HEK293T (cell line): Measurements from ENCODE around the gene RFX6.

Source experiments
- CTCF ChIA-PET: fragments of 350-600 bp; formaldehyde crosslinking; extraction: SDS; loops from one replicate; lab custom pipeline; 2021; ENCODE audit warnings: antibody characterized with exemption, inconsistent platforms; lab: Yijun Ruan, JAX
- POLR2A ChIA-PET: fragments of 350-600 bp; formaldehyde crosslinking; extraction: SDS; loops from one replicate; lab custom pipeline; 2020; ENCODE audit warnings: antibody characterized with exemption, inconsistent platforms; lab: Yijun Ruan, JAX
- DNase-seq: peaks from one replicate; pipeline ENCODE4 v3.0.0; 2012; ENCODE audit warnings: mixed read lengths; ENCODE audit errors: extremely low spot score
- ARNT ChIP-seq: fragments of 450-650 bp; IDR thresholded peaks from 2 replicates; pipeline ENCODE4 v1.6.1; 2017; ENCODE audit warnings: mild to moderate bottlenecking
- BHLHE40 ChIP-seq: fragments of 450-650 bp; IDR thresholded peaks from 2 replicates; pipeline ENCODE4 v1.6.1; 2016; ENCODE audit warnings: mild to moderate bottlenecking, moderate library complexity, borderline replicate concordance
- CTBP1 ChIP-seq: fragments of 450-650 bp; IDR thresholded peaks from 2 replicates; pipeline ENCODE4 v1.6.1; 2016; ENCODE audit warnings: borderline replicate concordance
- ELF4 ChIP-seq: fragments of 450-650 bp; IDR thresholded peaks from 2 replicates; pipeline ENCODE4 v1.6.1; 2017; ENCODE audit warnings: antibody characterized with exemption
- FOXA1 ChIP-seq: fragments of 450-650 bp; IDR thresholded peaks from 2 replicates; pipeline ENCODE4 v1.6.1; 2016; ENCODE audit warnings: mild to moderate bottlenecking
- FOXK2 ChIP-seq: fragments of 450-650 bp; IDR thresholded peaks from 2 replicates; pipeline ENCODE4 v1.6.1; 2016; ENCODE audit warnings: mild to moderate bottlenecking
- FOXM1 ChIP-seq: fragments of 450-650 bp; IDR thresholded peaks from 2 replicates; pipeline ENCODE4 v1.6.1; 2017; ENCODE audit warnings: mild to moderate bottlenecking, borderline replicate concordance
- HDGF ChIP-seq: fragments of 450-650 bp; IDR thresholded peaks from 2 replicates; pipeline ENCODE4 v1.6.1; 2017; ENCODE audit warnings: antibody characterized with exemption, borderline replicate concordance
- L3MBTL2 ChIP-seq: fragments of 450-650 bp; conservative IDR thresholded peaks from 2 replicates; pipeline ENCODE4 v1.6.1; 2016; ENCODE audit warnings: mild to moderate bottlenecking
- LEF1 ChIP-seq: fragments of 450-650 bp; IDR thresholded peaks from 2 replicates; pipeline ENCODE4 v1.6.1; 2017; ENCODE audit warnings: mild to moderate bottlenecking, borderline replicate concordance
- NFRKB ChIP-seq: fragments of 450-650 bp; IDR thresholded peaks from 2 replicates; pipeline ENCODE4 v1.6.1; 2016; ENCODE audit warnings: mild to moderate bottlenecking, moderate library complexity
- SP1 ChIP-seq: fragments of 450-650 bp; IDR thresholded peaks from 2 replicates; pipeline ENCODE4 v1.6.1; 2017
- SUZ12 ChIP-seq: fragments of 450-650 bp; IDR thresholded peaks from 2 replicates; pipeline ENCODE4 v1.6.1; 2016; ENCODE audit warnings: mild to moderate bottlenecking
- TARDBP ChIP-seq: fragments of 450-650 bp; IDR thresholded peaks from 2 replicates; pipeline ENCODE4 v1.6.1; 2016
- ZNF384 ChIP-seq: fragments of 450-650 bp; IDR thresholded peaks from 2 replicates; pipeline ENCODE4 v1.6.1; 2016
- TF ChIP-seq, protein P1 (sequence below): fragments of 450-650 bp; IDR thresholded peaks from 2 replicates; pipeline ENCODE4 v1.6.1; 2016

The RFX6 gene

GRCh38 chr6:116963972-116964371 lies 86.9 kb downstream of the RFX6 start:
- DNase-seq, result no peak
- ChIA-PET POLR2A (interaction anchor here (0.9 kb wide), 1 partner anchor 87 kb away, joined by 3 read pairs; the partner anchor contains the start of gene RFX6), CTCF (interaction anchor here (1.1 kb wide), 1 partner anchor 82 kb away, joined by 3 read pairs; no protein-coding TSS in a partner anchor)
- TF ChIP-seq CTBP1 (no peak), LEF1 (no peak), FOXM1 (no peak), L3MBTL2 (no peak), FOXA1 (no peak), SP1 (no peak), SUZ12 (no peak), NFRKB (no peak), BHLHE40 (no peak), ELF4 (no peak), HDGF (no peak), TARDBP (no peak), ARNT (no peak)
- TF ChIP-seq, protein P1, sequence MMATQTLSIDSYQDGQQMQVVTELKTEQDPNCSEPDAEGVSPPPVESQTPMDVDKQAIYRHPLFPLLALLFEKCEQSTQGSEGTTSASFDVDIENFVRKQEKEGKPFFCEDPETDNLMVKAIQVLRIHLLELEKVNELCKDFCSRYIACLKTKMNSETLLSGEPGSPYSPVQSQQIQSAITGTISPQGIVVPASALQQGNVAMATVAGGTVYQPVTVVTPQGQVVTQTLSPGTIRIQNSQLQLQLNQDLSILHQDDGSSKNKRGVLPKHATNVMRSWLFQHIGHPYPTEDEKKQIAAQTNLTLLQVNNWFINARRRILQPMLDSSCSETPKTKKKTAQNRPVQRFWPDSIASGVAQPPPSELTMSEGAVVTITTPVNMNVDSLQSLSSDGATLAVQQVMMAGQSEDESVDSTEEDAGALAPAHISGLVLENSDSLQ, result no peak

DNA sequence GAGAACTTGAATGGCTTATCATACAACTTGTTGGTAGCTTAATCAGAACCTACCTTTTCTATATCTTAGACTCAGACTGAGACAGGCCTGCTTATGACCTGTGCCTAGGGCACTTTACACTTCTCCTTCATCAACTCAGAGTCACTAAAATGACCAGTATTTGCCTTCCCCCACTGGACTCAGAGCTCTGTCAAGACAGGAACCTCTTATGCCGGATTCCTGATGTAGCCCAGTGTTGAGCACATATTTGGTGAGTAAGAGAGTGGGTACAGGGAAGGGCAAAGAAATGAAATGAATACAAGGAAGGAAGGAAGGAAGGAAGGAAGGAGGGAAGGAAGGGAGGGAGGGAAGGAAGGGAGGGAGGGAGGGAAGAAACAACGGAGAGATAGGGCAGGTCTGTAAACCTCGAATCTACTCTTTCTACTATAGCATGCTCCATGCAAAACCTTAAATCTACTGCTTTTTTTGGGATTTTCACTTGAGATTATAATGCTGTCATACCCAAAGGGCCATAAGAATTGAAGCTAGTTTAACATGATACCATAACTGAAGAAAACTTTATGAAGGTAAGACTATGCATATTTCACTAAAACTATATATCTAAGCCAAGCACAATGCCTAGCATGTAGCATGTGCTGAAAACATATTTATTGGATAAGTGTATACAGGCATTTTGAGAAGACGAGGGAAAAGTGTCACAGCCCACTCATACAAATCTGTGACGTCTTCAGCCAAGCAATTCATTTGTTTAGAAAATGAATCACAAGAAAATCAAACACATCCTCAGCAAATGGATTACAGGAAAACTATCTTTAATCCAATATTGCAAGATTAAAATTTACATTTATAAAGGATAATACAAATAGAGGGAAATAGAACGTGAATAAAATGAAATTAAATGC lies 89.9 kb downstream of the RFX6 start:
- ChIA-PET POLR2A (no interaction called here), CTCF (interaction anchor here (4.1 kb wide), 1 partner anchor 85 kb away, joined by 58 read pairs; no protein-coding TSS in a partner anchor)
- DNase-seq, result no peak
- TF ChIP-seq FOXK2 (no peak), SUZ12 (no peak), NFRKB (no peak), L3MBTL2 (no peak)
- TF ChIP-seq, protein P1, result no peak

- DNase-seq, result peak; percentile 69
- TF ChIP-seq ELF4 (no peak), HDGF (no peak), ARNT (no peak), NFRKB (no peak), ZNF384 (no peak), FOXA1 (no peak), SUZ12 (no peak), BHLHE40 (no peak)
- ChIA-PET CTCF (interaction anchor here (0.6 to 4.1 kb wide), 13 partner anchors 13 to 751 kb away, joined by 3 to 58 read pairs (median 3); partner anchors contain the start of gene RFX6), POLR2A (no interaction called here)
Observed at GRCh38 chr6:116969211-116969863, 92.3 kb downstream of the RFX6 start.

- ChIA-PET POLR2A (no interaction called here), CTCF (interaction anchor here (0.6 to 0.8 kb wide), 6 partner anchors 30 to 466 kb away, joined by 3 to 8 read pairs (median 4); no protein-coding TSS in a partner anchor)
- TF ChIP-seq, protein P1, result peak; percentile 58
- TF ChIP-seq CTBP1 (no peak), ELF4 (no peak), L3MBTL2 (no peak), BHLHE40 (no peak)
- DNase-seq, result peak; percentile 57
Observed at GRCh38 chr6:116971959-116972358, 94.9 kb downstream of the RFX6 start.

GRCh38 chr6:116973976-116974375 lies 96.9 kb downstream of the RFX6 start:
- POLR2A ChIA-PET, result no interaction called here
- TF ChIP-seq ZNF384 (no peak), FOXM1 (no peak), SUZ12 (no peak), SP1 (no peak), FOXK2 (no peak), LEF1 (no peak), TARDBP (no peak), BHLHE40 (no peak), ARNT (no peak), HDGF (no peak), CTBP1 (no peak), FOXA1 (no peak), ELF4 (no peak), NFRKB (no peak), L3MBTL2 (no peak)
- TF ChIP-seq, protein P1, result no peak
- no peak for DNase-seq
- CTCF ChIA-PET, result interaction anchor here (1.0 kb wide), 1 partner anchor 294 kb away, joined by 5 read pairs; no protein-coding TSS in a partner anchor
